Activated CD4-positive, alpha-beta T cell treated with anti-CD3 and anti-CD28 coated beads for 24 hours (primary cell): Measurements from ENCODE around the gene TSFM.
"Not testable (repeated sequence)": the region's sequence is repeated elsewhere in the genome, so short reads cannot be mapped to it uniquely, and the experiment has no call there.

ENCODE experiments used
- DNase-seq, 2 donors: peaks; one replicate each; pipeline ENCODE4 v3.0.0-alpha.2; 2020; ENCODE audit warnings: low read depth in 2 of 2

Gene TSFM

GRCh38 chr12:57762463-57762862, 20.1 kb upstream of the TSFM start:
- DNase-seq, result no peak

GRCh38 chr12:57763881-57764661, 18.5 kb upstream of the TSFM start:
- no peak for DNase-seq

GRCh38 chr12:57764662-57765002, 18.0 kb upstream of the TSFM start:
- DNase-seq, result no peak

- DNase-seq, result peak in 1 of 2 donors; percentile 52
These were observed 17.4 kb upstream of the TSFM start for GRCh38 chr12:57765003-57765697.

- no peak for DNase-seq
These were observed 16.7 kb upstream of the TSFM start for GRCh38 chr12:57765698-57766463.

GRCh38 chr12:57766464-57767304, 15.9 kb upstream of the TSFM start, which contains the start of gene CYP27B1:
TSS of gene CYP27B1 (minus strand) at chr12:57767078. CDS start at chr12:57767041, 37 bp downstream.
- no peak for DNase-seq

- DNase-seq, result no peak
These were observed 15.3 kb upstream of the TSFM start for GRCh38 chr12:57767305-57767698.

- DNase-seq, result no peak
These were observed 14.7 kb upstream of the TSFM start for GRCh38 chr12:57767876-57768275.

- DNase-seq, result no peak
These were observed 13.0 kb upstream of the TSFM start for GRCh38 chr12:57769594-57769993.

GRCh38 chr12:57770734-57771133, 11.9 kb upstream of the TSFM start:
- no peak for DNase-seq

- DNase-seq, result peak; percentile 89 to 90
These were observed 11.2 kb upstream of the TSFM start for GRCh38 chr12:57771236-57771872.

- DNase-seq, result peak; percentile 86 to 90
These were observed 10.6 kb upstream of the TSFM start, which contains the start of gene METTL1 for GRCh38 chr12:57771873-57772428. TSS of gene METTL1 (minus strand) at chr12:57772105. CDS start at chr12:57772083, 22 bp downstream.

GRCh38 chr12:57772429-57773322, 9.9 kb upstream of the TSFM start, which contains the start of gene EEF1AKMT3:
TSS of gene EEF1AKMT3 (plus strand) at chr12:57772614. CDS start at chr12:57772725, 111 bp downstream.
- DNase-seq, result peak in 1 of 2 donors; percentile 22

GRCh38 chr12:57774634-57775033, 8.0 kb upstream of the TSFM start:
- DNase-seq, result not testable (repeated sequence)

- no peak for DNase-seq
These were observed 7.5 kb upstream of the TSFM start for GRCh38 chr12:57775044-57775443.

- DNase-seq, result no peak
These were observed 6.9 kb upstream of the TSFM start for GRCh38 chr12:57775563-57776246.

- DNase-seq, result no peak
These were observed 6.4 kb upstream of the TSFM start for GRCh38 chr12:57776247-57776587.

- no peak for DNase-seq
These were observed 5.2 kb upstream of the TSFM start for GRCh38 chr12:57777367-57777766.

- DNase-seq, result no peak
These were observed 4.7 kb upstream of the TSFM start for GRCh38 chr12:57777911-57778310.
